Activated T-cell treated with anti-CD3 and anti-CD28 coated beads for 1 hour (primary cell): ENCODE results near the gene HPN.
"Not testable (repeated sequence)": the region's sequence is repeated elsewhere in the genome, so short reads cannot be mapped to it uniquely, and the experiment has no call there.

Experiments
- DNase-seq: peaks from one replicate; pipeline ENCODE4 v3.0.0-alpha.2; 2020; ENCODE audit warnings: low read depth

HPN gene

DNA sequence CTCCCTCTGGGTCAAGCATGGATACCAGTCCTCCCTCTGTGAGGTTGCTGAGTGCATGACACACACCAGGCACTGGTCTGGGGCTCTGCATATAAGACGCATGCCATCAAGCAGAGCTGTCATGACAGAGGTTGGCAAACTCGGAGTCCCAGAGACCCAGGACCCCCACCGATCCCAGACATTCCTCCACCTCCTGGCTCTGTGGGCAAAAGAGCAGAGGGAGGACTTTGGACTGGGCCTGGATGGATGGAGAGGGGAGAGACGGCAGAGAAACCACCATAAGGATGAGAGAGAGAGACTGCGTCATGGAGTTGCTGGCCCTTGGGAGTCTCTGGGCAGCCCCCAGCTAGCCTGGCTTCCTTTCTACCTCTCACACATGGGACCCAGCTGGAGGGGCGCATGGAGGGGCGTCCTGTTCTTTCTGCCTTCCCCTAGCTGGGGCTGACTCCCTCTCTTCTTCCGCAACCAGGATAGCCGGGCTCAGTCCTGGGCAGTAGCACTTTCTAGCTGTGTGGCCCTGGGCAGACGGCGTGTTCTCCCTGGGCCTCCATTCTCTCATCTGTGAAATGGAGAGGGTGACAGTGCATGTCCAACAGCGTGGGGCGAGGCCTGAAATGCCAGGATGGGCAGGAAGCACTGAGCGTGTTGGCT lies 1.6 kb downstream of the HPN start:
- no peak for DNase-seq

DNA sequence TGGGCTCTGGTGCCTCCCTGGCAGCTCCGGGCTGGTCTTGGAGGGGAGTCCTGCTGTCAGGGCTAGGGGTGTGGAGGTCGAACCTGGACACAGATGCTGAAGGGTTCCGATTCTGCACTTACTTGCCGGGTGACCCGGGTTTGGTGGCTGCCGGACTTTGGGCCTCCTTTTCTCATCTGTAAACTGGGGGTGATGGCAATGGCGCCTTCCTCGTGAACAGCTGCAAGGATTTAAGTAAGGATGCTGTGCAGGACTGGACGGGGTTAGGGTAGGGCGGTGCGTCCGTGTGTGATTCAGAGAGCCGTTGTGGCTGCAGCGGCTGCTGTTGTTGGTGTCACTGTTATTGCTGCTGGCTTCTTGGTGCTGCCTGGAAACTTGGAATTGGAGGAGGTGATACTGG lies 2.4 kb downstream of the HPN start:
- no peak for DNase-seq

DNA sequence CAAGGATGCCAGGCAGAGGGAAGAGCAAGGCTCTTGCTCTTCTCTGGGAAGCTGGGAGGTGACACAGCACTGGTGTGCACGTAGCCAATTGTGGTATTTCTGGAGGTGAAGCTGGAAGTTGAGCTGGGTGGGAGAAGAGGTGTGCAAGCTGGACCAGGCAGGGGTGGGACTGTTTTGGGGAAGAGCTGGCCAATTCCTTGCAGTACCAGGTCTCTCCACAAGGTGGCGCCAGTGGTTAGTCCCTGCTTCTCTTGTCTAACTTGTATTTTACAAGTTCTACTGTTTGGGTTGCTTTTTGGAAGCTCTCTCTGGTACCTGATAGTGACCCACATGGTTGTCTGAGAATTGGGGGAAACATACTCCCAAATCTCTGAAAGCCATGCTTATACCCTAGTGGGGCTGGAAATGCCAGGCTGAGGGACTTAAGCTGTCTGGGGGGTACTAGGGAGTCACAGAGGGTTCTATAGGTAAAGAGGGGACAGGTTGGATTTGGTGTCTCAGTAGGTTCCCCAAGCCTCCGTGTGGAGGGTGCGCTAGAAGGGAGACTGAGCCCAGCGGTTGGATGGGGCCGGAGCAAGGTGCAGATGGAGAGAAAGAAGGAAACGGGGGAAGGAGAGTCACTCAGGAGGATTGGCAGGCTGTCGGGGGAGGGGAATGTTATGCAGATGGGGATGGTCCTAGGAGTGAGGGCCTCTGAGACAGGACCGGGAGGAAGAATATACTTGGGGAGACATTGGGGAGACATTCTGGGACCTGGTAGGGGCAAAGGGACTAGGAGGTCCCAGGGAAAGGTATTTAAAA lies 3.0 kb downstream of the HPN start:
- DNase-seq = peak; percentile 52

DNA sequence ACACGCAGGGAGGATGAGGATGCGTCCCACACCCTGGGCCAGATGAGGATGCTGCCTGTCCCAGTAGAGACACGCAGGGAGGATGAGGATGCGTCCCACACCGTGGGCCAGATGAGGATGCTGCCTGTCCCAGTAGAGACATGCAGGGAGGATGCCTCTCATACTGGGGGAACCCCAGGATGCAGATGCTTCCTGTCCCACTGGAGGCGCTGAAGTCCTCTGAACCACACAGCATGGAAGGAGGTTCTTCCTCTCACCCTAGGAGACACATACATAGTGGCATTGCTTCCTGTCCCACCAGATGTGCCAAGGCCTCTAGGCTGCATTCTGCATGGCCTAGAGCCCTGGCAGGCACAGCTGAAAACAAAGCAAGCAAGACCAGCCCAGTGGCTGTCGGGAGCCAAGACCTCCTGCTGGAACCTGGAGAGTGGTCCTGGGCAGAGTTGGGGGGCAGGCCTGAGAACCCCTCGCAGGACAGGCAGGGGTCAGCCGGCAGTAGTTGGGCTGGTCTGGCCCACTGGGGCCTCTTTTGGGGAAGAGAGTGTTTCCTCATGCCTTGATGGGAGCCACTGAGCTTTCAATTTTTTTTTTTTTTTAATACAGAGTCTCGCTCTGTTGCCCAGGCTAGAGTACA lies 4.3 kb downstream of the HPN start:
- DNase-seq = no peak

DNA sequence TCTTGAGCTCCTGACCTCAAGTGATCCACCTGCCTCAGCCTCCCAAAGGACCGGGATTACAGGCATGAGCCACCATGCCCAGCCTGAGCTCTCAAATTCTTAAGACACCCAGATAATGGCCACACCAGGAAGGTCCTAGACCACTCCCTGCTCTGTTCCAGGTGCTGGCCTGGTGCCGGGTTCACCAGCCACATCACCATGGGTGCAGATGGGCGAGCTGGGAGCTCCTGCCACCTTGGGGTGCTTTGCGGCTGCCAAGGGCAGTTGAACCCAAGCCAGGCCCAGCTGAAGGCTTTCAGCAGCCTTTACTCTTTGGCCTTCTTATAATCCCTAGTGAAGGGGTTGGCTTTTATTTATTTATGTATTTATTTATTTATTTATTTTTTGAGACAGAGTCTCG lies 4.9 kb downstream of the HPN start:
- no peak for DNase-seq

DNA sequence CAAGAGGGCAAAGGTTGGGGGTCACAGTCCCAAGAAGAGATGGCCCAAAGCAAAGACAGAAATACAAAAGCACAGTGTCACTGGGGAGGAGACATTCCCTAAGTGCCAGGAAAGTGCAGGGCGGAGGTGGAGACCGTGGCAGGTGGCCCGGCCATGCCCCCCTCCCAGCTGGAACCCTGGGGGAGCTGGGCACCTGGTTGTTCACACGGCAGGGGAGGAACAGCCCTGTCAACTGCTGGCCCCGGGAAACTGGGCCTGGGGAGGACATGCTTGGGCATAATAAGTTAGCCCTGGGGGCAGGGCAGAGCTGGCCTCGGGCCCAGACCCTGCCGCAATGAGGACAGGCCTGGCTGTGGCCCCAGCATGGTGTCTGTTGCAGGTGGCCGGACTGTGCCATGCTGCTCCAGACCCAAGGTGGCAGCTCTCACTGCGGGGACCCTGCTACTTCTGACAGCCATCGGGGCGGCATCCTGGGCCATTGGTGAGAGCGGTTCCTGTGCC lies 7.4 kb downstream of the HPN start:
- no peak for DNase-seq

DNA sequence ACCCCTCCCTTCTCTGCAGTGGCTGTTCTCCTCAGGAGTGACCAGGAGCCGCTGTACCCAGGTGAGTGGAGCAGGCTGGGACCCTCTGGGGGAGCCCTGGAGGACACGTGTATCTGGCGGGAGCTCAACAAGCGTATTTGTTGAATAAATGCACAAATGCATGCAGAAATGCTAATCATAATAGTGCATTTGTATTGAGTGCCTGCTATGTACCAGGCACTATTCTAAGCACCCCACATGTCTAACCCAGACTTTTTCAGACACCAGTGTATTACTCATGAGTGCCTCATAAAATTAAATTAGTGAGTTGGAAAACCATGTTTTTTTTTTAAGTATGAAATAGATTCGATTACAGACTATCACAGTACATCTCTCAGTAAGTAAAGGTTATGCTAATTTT lies 7.9 kb downstream of the HPN start:
- no peak for DNase-seq

DNA sequence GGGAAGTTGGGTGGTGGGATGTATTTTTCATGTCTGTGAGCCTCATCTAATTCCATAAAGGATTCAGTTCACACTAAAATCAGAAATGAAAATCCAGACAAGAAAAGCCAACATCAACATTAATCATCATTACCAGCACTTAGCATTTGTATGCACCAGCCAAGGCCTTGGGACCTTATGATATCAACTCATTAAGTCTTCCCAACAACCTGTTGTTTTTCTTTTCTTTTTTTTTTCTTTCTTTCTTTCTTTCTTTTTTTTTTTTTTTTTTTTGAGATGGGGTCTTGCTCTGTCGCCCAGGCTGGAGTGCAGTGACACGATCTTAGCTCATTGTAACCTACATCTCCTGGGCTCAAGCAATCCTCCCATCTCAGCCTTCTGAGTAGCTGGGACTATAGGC lies 9.1 kb downstream of the HPN start:
- DNase-seq = not testable (repeated sequence)

DNA sequence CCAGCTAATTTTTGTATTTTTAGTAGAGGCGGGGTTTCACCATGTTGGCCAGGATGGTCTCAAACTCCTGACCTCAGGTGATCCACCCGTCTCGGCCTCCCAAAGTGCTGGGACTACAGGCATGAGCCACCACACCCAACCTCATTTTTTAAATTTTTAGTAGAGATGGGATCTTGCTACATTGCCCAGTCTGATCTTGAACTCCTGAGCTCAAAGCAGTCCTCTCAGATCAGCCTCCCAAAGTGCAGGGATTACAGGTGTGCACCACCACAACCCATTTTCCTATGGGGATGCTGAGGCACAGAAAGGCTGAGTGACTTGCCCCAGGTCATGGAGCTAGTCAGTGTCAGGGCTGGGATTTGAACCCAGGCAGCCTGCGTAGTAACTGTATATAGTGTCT lies 9.7 kb downstream of the HPN start:
- DNase-seq = not testable (repeated sequence)

DNA sequence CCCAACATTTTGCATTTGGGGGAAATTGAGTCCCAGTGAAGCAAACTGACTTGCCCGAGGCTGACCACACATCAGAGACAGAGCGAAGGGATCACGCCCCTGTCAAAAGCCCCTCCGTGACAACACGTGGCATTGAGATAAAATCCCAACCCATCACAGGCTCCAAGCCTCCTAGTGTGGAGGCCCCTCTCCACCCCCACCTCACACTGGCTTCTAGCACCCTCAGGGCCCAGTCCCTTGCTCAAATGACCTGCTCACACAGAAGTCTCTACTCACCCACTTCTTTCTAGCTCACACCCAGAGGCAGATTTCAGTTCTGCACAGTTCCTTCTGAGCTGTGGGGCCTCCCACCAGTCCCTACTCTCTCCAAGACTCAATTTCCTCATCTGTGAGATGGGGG lies 10.3 kb downstream of the HPN start:
- no peak for DNase-seq

DNA sequence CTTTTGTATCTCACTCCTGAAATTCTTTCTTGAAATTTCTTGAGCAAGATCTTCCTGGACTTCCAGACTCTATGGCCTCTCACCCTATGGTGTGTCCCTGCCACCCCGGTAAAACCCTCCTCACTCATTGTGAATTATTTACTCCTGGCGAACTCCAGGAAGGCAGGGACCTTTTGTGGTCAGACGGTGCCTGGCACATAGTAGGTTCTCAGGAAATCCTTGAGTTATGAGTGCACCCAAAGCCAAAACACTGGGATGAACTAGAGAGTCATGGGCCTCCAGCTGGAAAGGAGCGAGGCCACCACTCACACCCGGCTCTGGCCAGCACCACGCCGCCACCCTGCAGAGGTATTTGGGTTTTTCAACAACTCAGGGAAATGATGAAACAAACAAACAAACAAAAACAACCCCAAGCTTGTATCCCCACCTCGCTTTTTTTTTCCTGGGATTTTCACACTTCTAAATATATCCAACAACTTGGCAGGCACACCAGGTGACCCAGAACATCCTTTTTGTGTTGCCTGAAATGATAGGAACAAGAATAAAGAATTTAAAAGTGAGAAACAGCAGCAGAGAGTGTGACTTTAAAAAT lies 11.2 kb downstream of the HPN start:
- no peak for DNase-seq

DNA sequence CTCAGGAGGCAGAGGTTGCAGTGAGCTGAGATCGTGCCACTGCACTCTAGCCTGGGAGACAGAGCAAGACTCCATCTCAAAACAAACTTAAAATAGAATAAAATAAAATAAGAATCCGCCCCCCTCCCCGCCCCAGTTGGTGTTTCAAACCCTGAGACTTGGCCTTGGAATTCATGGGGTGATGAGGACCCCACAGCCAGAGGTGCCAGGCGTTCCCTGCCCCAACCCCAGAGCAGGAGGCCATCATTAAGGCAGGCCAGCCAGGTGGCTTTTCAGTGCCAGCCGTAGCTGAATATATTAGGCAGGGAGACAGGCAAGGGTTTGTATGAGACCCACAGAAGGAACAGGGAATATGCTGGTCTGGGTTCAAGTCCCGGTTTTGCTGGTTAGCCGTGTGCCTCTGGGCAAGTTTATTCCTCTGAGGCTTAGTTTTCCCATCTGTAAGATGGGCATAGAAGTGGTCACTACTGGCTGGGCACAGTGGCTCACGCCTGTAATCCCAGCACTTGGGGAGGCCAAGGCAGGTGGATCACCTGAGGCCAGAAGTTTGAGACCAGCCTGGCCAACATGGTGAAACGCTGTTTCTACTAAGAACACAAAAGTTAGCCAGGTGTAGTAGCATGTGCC lies 12.3 kb downstream of the HPN start:
- no peak for DNase-seq

DNA sequence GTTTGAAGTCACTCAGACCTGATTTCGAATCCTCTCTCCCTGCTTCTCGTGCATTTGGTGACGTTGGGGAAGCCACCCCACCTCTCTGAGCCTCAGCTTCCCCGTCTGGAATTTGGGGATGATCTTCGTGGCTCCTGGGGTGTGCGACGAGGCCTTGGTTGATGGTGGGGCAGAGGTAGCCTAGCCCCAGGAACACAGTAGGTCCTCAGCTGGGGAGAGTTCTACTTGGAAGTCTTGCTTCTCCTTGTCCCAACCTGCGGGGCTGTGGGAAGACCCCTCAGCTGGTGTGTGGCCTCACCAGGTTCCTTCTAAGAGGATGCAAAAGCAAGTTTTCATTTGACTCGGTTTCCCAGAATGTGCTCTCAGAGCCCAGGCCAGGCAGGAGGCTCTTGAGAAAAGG lies 13.1 kb downstream of the HPN start:
- DNase-seq = no peak

DNA sequence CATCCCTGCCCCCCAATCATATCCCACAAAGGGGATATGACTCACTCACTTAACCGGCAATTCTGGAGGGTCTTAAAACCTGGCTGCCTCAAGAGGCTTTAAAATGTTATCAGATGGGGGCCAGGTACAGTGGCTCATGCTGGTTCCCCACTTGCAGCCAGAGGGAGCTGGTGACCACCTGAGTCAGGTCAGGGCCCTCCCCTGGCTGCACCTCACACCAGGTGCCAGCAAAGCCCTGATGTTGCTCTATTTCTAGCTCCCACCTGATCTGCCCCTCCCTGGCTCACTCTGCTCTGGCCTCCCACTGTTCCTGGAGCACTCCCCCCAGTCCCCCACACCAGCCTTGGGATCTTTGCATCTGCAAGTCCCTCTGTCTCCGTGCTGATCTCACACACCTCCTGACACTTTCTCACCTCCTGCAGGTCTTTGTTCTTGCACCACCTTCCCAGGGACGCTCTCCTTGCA lies 14.2 kb downstream of the HPN start:
- no peak for DNase-seq

DNA sequence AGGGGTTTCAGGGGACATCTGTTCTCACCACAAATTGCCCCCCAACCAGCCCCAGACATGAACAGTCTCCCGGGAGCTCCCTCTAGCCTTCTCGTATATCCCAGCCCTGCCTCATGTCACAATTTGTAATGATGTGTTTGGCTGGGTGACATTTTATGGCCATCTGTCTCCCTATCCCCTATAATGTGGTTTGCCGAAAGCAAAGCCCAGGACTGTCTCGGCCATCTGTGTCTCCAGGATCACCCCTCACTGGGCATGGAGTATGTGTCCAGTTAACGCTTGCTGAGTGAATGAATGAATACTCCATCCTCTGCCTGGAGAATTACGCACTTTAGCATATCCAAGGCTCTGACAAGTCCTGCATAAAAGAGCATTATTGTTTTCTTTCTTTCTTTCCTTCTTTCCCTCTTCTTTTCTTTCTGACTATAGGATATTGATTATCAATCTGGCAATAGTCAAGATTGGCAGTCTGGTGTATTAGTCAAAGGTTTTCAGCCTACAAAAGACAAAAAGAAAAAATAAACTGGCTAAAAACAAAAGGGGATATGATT lies 15.1 kb downstream of the HPN start:
- no peak for DNase-seq

DNA sequence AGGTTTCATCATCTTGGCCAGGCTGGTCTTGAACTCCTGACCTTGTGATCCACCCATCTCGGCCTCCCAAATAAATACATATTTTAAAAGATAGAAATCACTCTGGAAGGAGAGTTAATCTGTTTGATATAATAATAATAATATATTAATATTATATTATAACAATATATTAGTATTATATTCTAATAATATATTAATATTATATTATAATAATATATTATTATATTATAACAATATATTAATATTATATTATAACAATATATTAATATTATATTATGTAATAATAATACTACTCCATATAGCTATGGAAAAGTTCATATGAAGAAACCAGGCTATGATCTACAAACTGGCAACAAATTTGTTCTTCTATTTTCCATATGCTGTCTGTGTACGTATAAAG lies 16.8 kb downstream of the HPN start:
- no peak for DNase-seq

DNA sequence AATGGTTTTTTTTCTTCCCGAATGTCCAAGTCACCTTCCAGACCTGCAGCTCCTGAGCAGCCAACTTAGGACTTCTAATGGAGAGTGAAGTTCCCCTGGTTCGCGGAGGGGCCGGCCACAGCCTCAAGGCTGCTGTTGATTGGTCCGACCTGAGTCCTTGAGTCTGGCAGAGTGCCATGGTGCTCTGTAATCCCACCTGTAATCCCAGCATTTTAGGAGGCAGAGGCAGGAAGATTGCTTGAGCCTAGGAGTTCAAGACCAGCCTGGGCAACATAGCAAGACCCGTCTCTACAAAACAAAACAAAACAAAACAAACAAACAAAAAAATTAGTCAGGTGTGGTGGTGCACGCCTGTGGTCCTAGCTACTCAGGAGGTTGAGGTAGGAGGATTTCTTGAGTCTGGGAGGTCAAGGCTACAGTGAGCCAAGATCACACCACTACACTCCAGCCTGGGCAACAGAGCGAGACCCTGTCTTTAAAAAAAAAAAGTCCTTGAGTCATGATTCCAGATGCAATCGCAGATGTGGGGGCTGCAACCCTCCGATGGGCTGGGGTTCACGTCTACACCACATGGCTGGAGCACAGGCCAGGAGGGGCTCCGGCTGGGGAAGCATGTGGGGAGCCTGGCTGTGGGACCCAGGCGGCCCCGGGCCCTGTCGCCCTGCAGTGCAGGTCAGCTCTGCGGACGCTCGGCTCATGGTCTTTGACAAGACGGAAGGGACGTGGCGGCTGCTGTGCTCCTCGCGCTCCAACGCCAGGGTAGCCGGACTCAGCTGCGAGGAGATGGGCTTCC lies 17.7 kb downstream of the HPN start:
- no peak for DNase-seq

DNA sequence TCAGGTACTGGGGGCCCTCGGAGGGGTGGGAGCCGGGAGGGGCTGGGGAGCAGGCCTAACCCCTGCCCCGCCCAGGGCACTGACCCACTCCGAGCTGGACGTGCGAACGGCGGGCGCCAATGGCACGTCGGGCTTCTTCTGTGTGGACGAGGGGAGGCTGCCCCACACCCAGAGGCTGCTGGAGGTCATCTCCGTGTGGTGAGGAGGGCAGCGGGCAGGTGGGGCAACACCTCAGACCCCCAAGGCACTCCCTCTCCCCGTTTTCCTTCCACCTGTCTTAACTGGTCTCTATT lies 18.2 kb downstream of the HPN start:
- DNase-seq = no peak

DNA sequence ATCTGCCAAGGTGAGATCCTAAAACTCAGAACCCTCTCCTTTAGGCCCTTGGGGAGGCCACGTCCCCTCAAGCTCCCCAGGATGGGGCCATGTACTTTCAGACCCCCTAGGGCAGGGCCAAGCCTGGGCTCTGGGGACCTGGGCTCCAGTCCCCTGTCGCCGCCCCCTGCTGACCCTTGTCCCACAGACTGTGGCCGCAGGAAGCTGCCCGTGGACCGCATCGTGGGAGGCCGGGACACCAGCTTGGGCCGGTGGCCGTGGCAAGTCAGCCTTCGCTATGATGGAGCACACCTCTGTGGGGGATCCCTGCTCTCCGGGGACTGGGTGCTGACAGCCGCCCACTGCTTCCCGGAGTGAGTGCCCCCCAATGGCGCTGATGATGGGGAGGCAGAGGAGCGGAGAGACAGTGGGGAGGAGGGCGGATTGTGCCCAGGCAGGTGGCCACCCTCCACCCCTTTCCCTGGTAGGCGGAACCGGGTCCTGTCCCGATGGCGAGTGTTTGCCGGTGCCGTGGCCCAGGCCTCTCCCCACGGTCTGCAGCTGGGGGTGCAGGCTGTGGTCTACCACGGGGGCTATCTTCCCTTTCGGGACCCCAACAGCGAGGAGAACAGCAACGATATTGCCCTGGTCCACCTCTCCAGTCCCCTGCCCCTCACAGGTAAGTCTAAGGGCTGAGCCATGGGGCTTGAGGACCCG lies 18.8 kb downstream of the HPN start:
- DNase-seq = no peak

DNA sequence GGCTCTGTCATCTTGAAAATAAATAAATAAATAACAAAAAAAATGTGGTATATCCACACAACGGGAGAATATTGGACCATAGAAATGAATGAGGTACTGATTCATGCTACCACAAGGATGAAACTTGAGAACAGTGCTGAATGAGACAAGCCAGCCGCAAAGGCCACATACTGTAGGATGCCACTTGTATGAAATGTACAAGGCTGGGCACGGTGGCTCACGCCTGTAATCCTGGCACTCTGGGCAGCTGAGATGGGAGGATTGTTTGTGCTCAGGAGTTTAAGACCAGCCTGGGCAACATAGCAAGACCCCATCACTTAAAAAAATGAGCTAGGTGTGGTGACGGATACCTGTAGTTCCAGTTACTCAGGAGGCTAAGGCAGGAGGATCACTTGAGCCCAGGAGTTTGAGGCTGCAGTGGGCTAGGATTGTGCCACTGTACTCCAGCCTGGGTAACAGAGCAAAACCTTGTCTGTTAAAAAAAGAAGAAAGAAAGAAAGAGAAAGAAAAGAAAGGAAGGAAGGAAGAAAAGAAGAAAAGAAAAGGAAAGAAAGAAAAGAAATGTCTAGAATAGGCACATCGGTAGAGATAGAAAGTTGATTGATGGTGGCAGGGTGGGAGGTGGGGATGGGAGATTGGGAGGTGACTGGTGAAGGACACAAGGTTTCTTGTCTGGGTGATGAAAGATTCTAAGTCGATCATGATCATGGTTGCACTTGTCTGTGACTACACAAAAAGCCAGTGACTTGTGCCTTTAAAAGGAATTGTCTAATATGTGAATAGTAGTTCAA lies 20.3 kb downstream of the HPN start:
- DNase-seq = no peak
